Smooth muscle cell of the brain vasculature (primary cell): ENCODE results near the gene MYCBP.

Source experiments
- DNase-seq: peaks from one replicate; pipeline ENCODE4 v3.0.0-alpha.2; 2012; ENCODE audit warnings: low read depth, low spot score

The MYCBP gene

DNA sequence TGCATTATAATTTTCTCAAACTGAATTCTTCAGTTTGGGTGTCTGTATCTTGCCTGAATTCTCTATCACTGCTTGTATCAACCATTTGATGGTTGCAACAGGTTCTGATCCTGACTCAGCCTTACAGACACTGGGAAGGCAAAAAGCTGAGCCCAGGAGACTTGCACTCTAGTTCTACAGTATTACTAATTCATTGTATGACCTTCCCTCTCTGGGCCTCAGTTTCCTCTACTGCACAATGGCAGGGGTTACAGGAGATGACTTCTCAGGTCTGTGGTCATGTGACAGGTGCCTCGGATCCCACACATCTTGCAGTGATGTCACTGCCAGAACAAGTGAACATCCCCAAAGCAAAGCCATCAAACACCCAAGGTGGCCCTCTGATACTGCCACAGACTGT lies 52.3 kb downstream of the MYCBP start:
- no peak for DNase-seq

DNA sequence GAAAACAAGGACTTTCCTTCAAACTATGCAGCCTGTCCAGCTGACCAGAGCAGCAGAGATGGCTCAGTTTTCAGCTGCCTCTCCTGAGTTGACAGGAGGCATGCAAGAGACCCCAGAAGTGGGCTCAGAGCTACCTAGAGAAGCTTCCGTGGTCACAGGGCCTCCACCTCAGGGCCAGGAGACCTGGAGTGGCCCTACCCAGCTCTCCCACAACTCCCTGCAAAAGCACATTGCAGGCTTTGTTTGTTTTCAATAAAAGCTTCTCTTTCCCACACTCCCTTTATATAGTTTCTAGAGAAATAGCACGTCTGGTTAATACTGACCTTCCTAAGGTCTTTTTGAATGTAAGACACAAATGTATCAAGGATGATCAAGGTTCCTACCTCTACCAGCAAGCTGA lies 53.6 kb downstream of the MYCBP start:
- no peak for DNase-seq

DNA sequence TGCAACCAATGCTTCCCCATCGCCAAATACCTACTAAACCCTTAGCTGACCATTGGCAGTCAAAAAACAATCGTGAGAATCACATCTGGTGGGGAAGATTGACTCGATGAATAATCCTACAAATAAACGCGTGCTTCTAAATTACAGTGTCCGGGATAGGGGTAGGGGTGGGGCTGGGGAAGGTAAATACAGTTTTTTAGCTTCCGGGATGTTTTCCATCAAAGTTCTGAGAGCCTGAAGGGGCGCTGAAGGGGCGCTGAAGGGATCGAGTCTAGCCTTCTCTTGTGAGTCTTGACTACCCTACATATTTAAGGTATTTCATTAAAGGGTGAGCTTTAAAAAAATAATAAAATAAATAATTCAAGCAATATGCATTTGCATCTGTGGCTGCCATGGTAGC lies 54.1 kb downstream of the MYCBP start:
- DNase-seq: no peak

DNA sequence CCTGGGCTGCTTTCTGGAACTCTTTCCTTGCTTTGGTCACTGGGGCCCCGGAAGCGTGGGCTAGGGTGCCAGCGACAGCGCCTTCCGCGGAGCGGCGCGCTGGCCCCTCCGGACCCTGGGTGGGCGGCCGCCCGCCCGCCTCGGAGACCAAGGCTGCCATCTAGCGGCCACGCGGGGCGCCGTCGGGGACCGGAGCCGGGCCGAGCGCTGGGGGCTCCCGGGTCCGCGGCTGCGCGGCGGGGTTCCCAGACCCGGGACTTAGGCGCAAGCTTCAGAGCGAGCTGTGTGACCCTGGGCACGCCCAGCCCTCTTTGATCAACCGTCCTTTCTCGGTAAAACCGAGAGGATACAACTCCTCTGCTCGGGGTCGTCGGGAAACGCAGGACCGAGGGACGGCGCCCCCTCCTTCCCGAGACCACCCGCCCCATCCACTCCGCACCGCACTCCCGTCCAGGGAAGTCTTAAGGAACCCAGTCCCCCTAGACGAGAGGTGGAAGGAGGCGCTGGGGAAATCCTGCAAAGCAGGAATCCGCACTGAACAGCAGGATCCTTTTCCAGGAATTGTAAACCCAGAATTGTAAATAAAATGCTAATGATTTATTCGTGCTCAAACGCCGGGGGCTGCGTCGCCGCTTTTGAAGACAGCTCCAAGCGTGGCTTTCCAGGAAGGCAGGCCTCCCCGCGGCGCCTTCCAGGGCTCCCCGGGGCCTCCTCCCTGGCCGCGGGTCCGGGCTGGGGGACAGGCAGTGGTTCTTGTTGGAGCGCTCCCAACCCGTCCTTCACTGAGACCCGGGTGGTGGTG lies 54.8 kb downstream of the MYCBP start:
- DNase-seq: no peak

DNA sequence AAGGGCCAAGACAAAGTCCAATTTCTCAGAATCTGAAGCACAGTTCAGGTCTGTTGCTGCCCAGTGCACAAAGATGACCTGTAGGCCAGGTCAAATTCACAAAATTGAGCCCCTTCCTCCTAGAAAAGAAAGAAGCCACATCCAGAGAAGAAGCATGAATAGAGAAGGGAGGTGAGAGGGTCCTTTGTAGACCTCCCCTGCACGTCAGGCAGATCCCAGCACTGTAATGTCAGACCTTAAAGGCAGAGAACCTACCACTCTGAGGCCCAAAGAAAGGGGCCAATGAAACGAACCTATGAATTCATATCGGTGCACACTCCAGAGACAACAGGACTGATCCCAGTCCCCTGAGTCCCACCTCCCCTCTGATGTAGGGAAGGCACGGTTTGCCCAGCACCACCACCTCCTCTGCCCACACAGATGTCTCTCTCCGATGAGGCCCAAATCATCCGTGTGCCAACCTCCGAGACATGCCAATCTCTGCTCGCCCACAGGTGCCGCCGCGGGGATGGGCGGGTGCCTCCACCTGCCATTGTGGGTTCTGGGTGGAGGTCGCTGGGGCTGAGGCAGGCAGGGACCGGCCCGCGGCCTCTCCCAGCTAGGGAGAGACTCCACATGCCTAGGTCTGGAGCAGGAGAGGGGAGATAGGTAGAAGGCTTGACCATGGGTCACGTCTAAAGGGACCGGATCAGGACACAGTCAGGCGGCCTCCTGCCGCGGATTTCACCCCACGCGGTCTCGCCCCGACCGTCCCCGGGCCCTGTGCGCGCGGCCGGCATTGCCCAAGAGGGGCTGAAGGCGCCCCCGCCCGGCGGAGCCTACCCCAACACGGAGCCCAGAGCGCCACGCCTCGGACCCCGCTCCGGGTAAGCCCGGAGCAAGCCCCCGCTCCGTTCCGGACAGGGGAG lies 55.6 kb downstream of the MYCBP start:
- no peak for DNase-seq

DNA sequence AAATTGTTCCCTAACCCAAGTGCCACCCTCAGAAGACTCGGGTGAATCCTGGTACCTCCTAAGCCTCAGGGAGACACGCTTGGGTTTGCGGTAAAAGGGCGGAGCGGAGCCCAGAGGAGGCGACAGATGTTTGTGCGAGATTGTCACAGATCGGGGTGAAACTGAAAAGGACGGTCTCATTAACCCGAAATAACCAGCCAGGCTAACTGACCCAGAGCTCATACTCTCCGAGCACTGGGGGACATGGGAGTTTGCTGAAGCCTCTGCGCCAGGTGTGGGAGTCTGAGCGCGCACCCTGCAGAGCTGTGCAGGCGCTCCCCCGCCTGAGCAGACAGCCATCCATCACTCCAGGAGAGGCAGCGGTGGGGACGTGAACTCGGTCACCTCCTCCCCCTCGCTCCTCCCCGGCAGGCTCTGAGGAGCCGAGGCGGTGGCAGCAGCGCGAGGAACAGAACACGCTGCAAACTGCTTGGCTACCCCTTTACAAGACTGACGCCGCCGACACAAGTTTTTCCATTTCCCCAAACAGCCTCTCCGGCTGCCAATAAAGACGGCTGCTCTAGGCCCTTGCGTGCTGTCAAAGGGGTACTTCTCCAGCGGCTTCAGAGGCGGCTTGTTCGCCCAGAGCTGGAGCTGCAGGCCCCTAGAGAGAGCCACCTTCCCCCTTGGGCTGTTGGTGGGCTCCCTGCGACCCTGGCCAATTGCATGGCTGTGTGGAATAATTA lies 57.1 kb downstream of the MYCBP start:
- no peak for DNase-seq

DNA sequence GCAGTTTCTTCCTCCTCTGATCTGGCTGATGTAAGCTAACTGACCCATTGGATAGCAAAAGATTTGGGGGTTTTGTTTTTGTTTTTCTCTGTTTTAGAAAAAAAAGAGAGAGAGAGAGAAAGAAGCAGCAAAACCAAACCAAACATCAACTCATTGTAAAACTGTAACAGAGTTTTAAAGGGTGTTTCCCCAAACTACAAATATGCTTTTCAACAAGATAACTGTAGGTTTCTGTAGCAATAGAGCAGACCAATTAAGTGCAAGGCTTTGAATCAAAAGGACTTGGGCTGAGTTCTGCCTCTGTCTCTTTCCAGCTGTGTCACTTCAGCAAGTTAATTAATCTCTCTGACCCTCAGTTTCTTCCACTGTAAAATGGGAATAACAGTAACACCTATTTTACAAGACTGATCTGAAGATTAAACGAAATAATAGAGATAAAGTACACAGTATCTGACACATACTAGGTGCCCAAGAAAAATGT lies 58.1 kb downstream of the MYCBP start:
- no peak for DNase-seq

DNA sequence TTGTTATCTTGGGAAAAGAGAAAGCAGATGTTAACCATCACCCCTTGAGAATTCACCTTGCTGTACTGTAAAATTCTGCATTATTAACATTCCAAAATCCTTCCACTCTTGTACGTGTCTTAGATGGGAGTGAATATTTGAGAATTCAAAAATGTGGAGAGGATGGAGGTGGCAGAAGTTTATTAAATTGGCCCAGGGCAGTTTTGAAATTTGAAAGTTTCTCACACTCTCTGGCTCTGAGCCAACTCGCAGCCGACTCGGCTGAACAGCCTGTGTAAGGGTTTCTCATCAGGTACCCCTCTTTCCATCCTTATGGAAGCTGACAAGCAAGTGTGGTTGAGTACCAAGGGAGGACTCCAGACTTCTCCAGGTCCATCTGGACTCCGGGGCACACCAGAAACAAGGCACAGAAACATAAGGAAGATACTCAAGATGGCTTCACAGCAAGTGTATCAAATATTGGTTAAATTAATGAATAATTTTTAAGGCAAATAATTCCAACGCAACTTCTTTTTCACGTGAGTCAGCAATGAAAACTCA lies 58.6 kb downstream of the MYCBP start:
- no peak for DNase-seq

DNA sequence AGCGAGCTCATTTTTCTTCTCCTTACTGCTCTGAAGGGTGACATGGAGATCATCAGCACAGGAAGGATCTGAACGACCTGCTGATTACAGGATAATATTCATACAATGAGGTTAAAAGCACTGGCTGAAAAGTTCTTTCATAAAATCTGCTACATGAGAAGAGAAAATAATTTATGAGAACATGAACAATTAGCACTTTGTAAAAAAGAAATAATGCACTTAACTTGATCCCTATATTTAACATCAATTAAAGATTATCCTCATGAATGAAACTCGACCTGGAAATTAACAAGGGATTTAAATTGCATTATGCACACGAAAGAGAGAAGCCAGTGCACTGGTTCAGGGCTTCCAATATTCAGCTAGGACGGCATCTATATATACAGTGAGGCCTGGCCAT lies 60.2 kb downstream of the MYCBP start:
- DNase-seq: no peak
